ENCODE data around the gene SELE.
"Not testable (repeated sequence)": the region's sequence is repeated elsewhere in the genome, so short reads cannot be mapped to it uniquely, and the experiment has no call there.

The SELE gene

GRCh38 chr1:169725930-169726329 lies 7.9 kb downstream of the SELE start:
- in situ Hi-C loops (cut with HindIII; ENCODE audit: low sequenced_read_pairs), result no loop called here

- in situ Hi-C loops (cut with HindIII; ENCODE audit: low sequenced_read_pairs), result no loop called here
Measured at GRCh38 chr1:169724168-169724567, 9.7 kb downstream of the SELE start.

- in situ Hi-C loops (cut with HindIII; ENCODE audit: low sequenced_read_pairs), result no loop called here
Measured at GRCh38 chr1:169723763-169724162, 10.1 kb downstream of the SELE start.

GRCh38 chr1:169722779-169723178 lies 11.1 kb downstream of the SELE start:
- in situ Hi-C loops (cut with HindIII; ENCODE audit: low sequenced_read_pairs), result no loop called here

GRCh38 chr1:169715100-169715499 lies 18.8 kb downstream of the SELE start:
- in situ Hi-C loops (cut with HindIII; ENCODE audit: low sequenced_read_pairs), result not testable (repeated sequence)

GRCh38 chr1:169713090-169713489 lies 20.8 kb downstream of the SELE start:
- in situ Hi-C loops (cut with HindIII; ENCODE audit: low sequenced_read_pairs), result not testable (repeated sequence)

- in situ Hi-C loops (cut with HindIII; ENCODE audit: low sequenced_read_pairs), result no loop called here
Measured at GRCh38 chr1:169712309-169712631, 21.6 kb downstream of the SELE start.

- in situ Hi-C loops (cut with HindIII; ENCODE audit: low sequenced_read_pairs), result no loop called here
Measured at GRCh38 chr1:169711469-169712308, 22.2 kb downstream of the SELE start, which contains the start of gene SELL. SELL (minus strand) TSS chr1:169711620; CDS start chr1:169711498, 122 bp downstream.

- in situ Hi-C loops (cut with HindIII; ENCODE audit: low sequenced_read_pairs), result no loop called here
Measured at GRCh38 chr1:169708647-169709046, 25.2 kb downstream of the SELE start.

- in situ Hi-C loops (cut with HindIII; ENCODE audit: low sequenced_read_pairs), result no loop called here
Measured at GRCh38 chr1:169707912-169708604, 25.8 kb downstream of the SELE start.

- in situ Hi-C loops (cut with HindIII; ENCODE audit: low sequenced_read_pairs), result no loop called here
Measured at GRCh38 chr1:169704797-169705196, 29.1 kb downstream of the SELE start.

GRCh38 chr1:169701261-169702005 lies 32.4 kb downstream of the SELE start:
- in situ Hi-C loops (cut with HindIII; ENCODE audit: low sequenced_read_pairs), result no loop called here

- in situ Hi-C loops (cut with HindIII; ENCODE audit: low sequenced_read_pairs), result no loop called here
Measured at GRCh38 chr1:169699707-169700106, 34.2 kb downstream of the SELE start.

- in situ Hi-C loops (cut with HindIII; ENCODE audit: low sequenced_read_pairs), result no loop called here
Measured at GRCh38 chr1:169698976-169699375, 34.9 kb downstream of the SELE start.

GRCh38 chr1:169697755-169698154 lies 36.1 kb downstream of the SELE start:
- in situ Hi-C loops (cut with HindIII; ENCODE audit: low sequenced_read_pairs), result no loop called here

GRCh38 chr1:169696273-169697100 lies 37.4 kb downstream of the SELE start:
- in situ Hi-C loops (cut with HindIII; ENCODE audit: low sequenced_read_pairs), result no loop called here

- in situ Hi-C loops (cut with HindIII; ENCODE audit: low sequenced_read_pairs), result no loop called here
Measured at GRCh38 chr1:169694304-169695075, 39.4 kb downstream of the SELE start.

- in situ Hi-C loops (cut with HindIII; ENCODE audit: low sequenced_read_pairs), result no loop called here
Measured at GRCh38 chr1:169692756-169693460, 41.0 kb downstream of the SELE start.

GRCh38 chr1:169690489-169690888 lies 43.4 kb downstream of the SELE start:
- in situ Hi-C loops (cut with HindIII; ENCODE audit: low sequenced_read_pairs), result no loop called here
